Heart right ventricle (tissue), 16 donors: ENCODE measurements around the gene SPIN1. TPM values are rescaled to one million over a fixed set of nuclear protein-coding genes. Genes with fewer than 3 reads are reported as not detected.
"Not testable (repeated sequence)": the region's sequence is repeated elsewhere in the genome, so short reads cannot be mapped to it uniquely, and the experiment has no call there.

ENCODE experiments used
- ATAC-seq, 8 donors: fragments of 200-7000 bp; cut with Tn5 transposase; one replicate each; pipeline ENCODE4 v1.9.1; 2020; ENCODE audit warnings: mild to moderate bottlenecking in 8 of 8, moderate library complexity in 8 of 8, moderate number of reproducible peaks in 1 of 8
- DNase-seq, 2 donors: peaks; one replicate each; pipeline ENCODE4 v3.0.0-alpha.2; 2020
- H3K27ac ChIP-seq, 10 donors: fragments of 200-600 bp; sonication (generic) in 2 of 10; one replicate each; pipeline versions ENCODE4 v1.5.0 to v1.8.0; 2020 to 2022; ENCODE audit warnings: mild to moderate bottlenecking in 3 of 10
- H3K27me3 ChIP-seq, 7 donors: fragments of 200-600 bp; one replicate each; pipeline ENCODE4 v1.8.0; 2021 to 2022; ENCODE audit warnings: mild to moderate bottlenecking in 2 of 7
- H3K36me3 ChIP-seq, 9 donors: fragments of 200-600 bp; sonication (generic) in 1 of 9; one replicate each; pipeline versions ENCODE4 v1.5.0 to v1.8.0; 2020 to 2022; ENCODE audit warnings: mild to moderate bottlenecking in 2 of 9
- H3K4me1 ChIP-seq, 9 donors: fragments of 200-600 bp; sonication (generic) in 1 of 9; one replicate each; pipeline versions ENCODE4 v1.5.0 to v1.8.0; 2020 to 2022; ENCODE audit warnings: mild to moderate bottlenecking in 4 of 9
- H3K4me3 ChIP-seq, 10 donors: fragments of 200-600 bp; sonication (generic) in 2 of 10; one replicate each; pipeline versions ENCODE4 v1.5.0 to v1.8.0; 2020 to 2022; ENCODE audit warnings: mild to moderate bottlenecking in 7 of 10, moderate library complexity in 2 of 10
- H3K9me3 ChIP-seq, 11 donors: fragments of 200-600 bp in 10 of 11; sonication (generic) in 2 of 11; one replicate each; pipeline versions ENCODE4 v1.5.0 to v1.8.0; 2013 to 2022; ENCODE audit warnings: mild to moderate bottlenecking in 2 of 11, control low read depth in 1 of 11, moderate library complexity in 1 of 11
- WGBS, 2 donors: extraction: QIAGEN DNeasy Blood & Tissue Kit; methylation state at CpG; one replicate each; pipeline ENCODE4 v1.1.7; 2013; ENCODE audit warnings: inconsistent platforms in 1 of 2; 5-methylcytosine and 5-hydroxymethylcytosine counted together
- intact Hi-C, 10 donors: fragments of 100-400 bp; cut with DNase I; formaldehyde crosslinking; loops; one replicate each; pipeline versions ENCODE4 v1.11.1 to v1.14.2; 2022
- long read RNA-seq, 3 donors: library from polyadenylated mRNA; unstranded; transcript quantifications; one replicate each; pipeline ENCODE4 v2.0.0, GENCODE V29; 2020 to 2021
- polyA plus RNA-seq, 2 donors: library from polyadenylated mRNA; stranded (reverse); fragments of 200-250 nt; gene quantifications; one replicate each; pipeline ENCODE4 v1.2.3, GENCODE V29; 2013
- total RNA-seq, 10 donors: library from RNA; stranded (reverse); fragmentation: NEBNext Ultra II Directional in 3 of 10; extraction: Animal tissue kit (Norgen Biotek cat#: 25700) in 3 of 10; gene quantifications; one replicate each; pipeline versions ENCODE4 v1.2.1 to v1.2.4, GENCODE V29; 2021 to 2023
- TF ChIP-seq, protein P1 (sequence below), 9 donors: fragments of 200-600 bp; sonication (generic) in 2 of 9; IDR thresholded peaks; one replicate each; pipeline versions ENCODE4 v1.5.0 to v1.8.0; 2021 to 2022; ENCODE audit warnings: antibody characterized with exemption in 9 of 9, mild to moderate bottlenecking in 5 of 9, moderate library complexity in 1 of 9
- donor health status: Arrhythmogenic right ventricular cardiomyopathy.
- donor health status: ischemic (EF 13 %, LVEDD 7.1; RV severe dilation, severe dysfunction).
- donor health status: healthy with polysubstance abuse.
- donor health status: DM: no; HTN: yes; CAD: no.
- donor health status: DM: no; HTN: no; CAD: no.
- donor health status: ischemic (EF 25% LVEDD 6.9; RV normal size, moderate dysfunction).
- donor health status: ischemic (EF 25% LVEDD 5.7; RV mildly dilated, moderate dysfunction).
- donor health status: healthy.
- donor health status: DM: yes; HTN: yes; CAD: no.
- donor health status: Ischemic cardiomyopathy.
- donor health status: ischemic (EF 35%, LVEDD 5.7; RV mildly dilated, moderate dysfunction).
- donor health status: nonischemic (EF 11% LVEDD 7.7; RV severe dilation, severe dysfunction).
- donor health status: DM: yes; HTN: yes; CAD: no.
- donor health status: PGD.
- donor health status: ischemic (EF 29% LVEDD 5.4; RV normal size, mild dysfunction).
- donor health status: nonischemic (EF 23%, LVEDD 6.1; RV moderate dilation, normal function).

The SPIN1 gene
- total RNA-seq (10 to 100 TPM; 40.6 to 65.0 (median 51.7) TPM), polyA plus RNA-seq (10 to 100 TPM; 14.9 to 29.4 TPM)
- long read RNA-seq, donor 1, full-length matches to known transcripts: 45 of 81 reads
- long read RNA-seq, donor 1, partial matches to known transcripts: 8 of 81 reads
- long read RNA-seq, donor 1, other reads (novel, unspliced or antisense): 28 of 81 reads
- long read RNA-seq, donor 2, full-length matches to known transcripts: 54 of 86 reads
- long read RNA-seq, donor 2, partial matches to known transcripts: 4 of 86 reads
- long read RNA-seq, donor 2, other reads (novel, unspliced or antisense): 28 of 86 reads
- long read RNA-seq, donor 3, full-length matches to known transcripts: 36 of 79 reads
- long read RNA-seq, donor 3, partial matches to known transcripts: 25 of 79 reads
- long read RNA-seq, donor 3, other reads (novel, unspliced or antisense): 18 of 79 reads

- ATAC-seq (peak; percentile 73 to 93 (median 88)), DNase-seq (peak; percentile 79 to 87)
- Histone ChIP-seq H3K4me1 (peaks cover 2 to 48% (median 17%) of the 10 kb centered on the region in 9 donors), H3K4me3 (peak within 1 kb of the TSS; percentile 63 to 97 (median 90)), H3K36me3 (no peaks in the 10 kb centered on the region), H3K9me3 (no peaks in the 10 kb centered on the region), H3K27me3 (no peaks in the 10 kb centered on the region), H3K27ac (peak within 1 kb of the TSS; percentile 85 to 95 (median 92))
- TF ChIP-seq, protein P1, sequence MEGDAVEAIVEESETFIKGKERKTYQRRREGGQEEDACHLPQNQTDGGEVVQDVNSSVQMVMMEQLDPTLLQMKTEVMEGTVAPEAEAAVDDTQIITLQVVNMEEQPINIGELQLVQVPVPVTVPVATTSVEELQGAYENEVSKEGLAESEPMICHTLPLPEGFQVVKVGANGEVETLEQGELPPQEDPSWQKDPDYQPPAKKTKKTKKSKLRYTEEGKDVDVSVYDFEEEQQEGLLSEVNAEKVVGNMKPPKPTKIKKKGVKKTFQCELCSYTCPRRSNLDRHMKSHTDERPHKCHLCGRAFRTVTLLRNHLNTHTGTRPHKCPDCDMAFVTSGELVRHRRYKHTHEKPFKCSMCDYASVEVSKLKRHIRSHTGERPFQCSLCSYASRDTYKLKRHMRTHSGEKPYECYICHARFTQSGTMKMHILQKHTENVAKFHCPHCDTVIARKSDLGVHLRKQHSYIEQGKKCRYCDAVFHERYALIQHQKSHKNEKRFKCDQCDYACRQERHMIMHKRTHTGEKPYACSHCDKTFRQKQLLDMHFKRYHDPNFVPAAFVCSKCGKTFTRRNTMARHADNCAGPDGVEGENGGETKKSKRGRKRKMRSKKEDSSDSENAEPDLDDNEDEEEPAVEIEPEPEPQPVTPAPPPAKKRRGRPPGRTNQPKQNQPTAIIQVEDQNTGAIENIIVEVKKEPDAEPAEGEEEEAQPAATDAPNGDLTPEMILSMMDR (IDR thresholded peaks at IDR 0.05): peak in 5 of 9 donors; percentile 28 to 81 (median 67)
- WGBS, 2 donors: 0 to 1% methylated on average over 67 to 106 of the region's 106 CpGs
- intact Hi-C loops: loop anchor here in 5 of 10 donors (2.0 to 10.0 kb wide), 7 partner anchors 56 to 284 kb away; no protein-coding TSS in a partner anchor
These were observed at the start of gene SPIN1 for GRCh38 chr9:88388203-88388885. SPIN1 (plus strand) TSS chr9:88388444; CDS start chr9:88426540, 38,096 bp downstream.

- no peaks in the 10 kb centered on the region for H3K36me3 ChIP-seq
- WGBS, 2 donors: 33 to 38% methylated on average over 4 of the region's 4 CpGs
- intact Hi-C loops: no loop called here
These were observed 48.9 kb upstream of the SPIN1 start for GRCh38 chr9:88339317-88339716.

DNA sequence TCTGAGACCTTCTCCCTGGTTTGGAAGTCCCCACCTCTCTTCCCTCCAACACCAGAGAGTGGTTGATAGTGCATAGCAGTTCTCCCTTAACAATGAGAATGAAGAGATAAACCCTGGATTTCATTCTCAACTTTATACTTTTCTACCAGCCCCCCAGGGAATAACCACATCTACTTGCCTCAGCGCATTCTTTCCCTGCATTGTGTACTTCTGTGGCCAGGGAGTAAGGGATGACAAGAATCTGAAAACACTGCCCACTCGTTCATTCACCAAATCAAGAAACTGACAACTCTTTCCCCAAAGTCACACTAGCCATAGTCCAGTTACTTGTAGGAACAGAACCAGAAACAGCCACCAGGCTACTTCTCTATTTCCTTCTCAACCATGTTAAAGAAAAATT, 46.0 kb upstream of the SPIN1 start:
- no peaks in the 10 kb centered on the region for H3K36me3 ChIP-seq
- DNase-seq (no peak), ATAC-seq (no peak)
- H3K27ac ChIP-seq: no peak overlapping the region
- intact Hi-C loops: no loop called here
- H3K9me3 ChIP-seq: no peaks in the 10 kb centered on the region
- H3K27me3 ChIP-seq: peaks cover 0 to 12% (median 0%) of the 10 kb centered on the region in 7 donors
- no peaks in the 10 kb centered on the region for H3K4me1 ChIP-seq
- TF ChIP-seq, protein P1 (IDR thresholded peaks at IDR 0.05): no peak
- 54% methylated on average over 2 of the region's 2 CpGs for WGBS, 2 donors
- H3K4me3 ChIP-seq: no peak overlapping the region

More at GRCh38 chr9:88339317-88339716, 48.9 kb upstream of the SPIN1 start:
- no peaks in the 10 kb centered on the region for H3K4me1 ChIP-seq
- H3K27ac ChIP-seq: no peak overlapping the region
- H3K4me3 ChIP-seq: no peak overlapping the region
- ATAC-seq: no peak
- no peaks in the 10 kb centered on the region for H3K9me3 ChIP-seq
- no peak for DNase-seq
- peaks cover 0 to 20% (median 0%) of the 10 kb centered on the region in 7 donors for H3K27me3 ChIP-seq
- TF ChIP-seq, protein P1 (IDR thresholded peaks at IDR 0.05): no peak

DNA sequence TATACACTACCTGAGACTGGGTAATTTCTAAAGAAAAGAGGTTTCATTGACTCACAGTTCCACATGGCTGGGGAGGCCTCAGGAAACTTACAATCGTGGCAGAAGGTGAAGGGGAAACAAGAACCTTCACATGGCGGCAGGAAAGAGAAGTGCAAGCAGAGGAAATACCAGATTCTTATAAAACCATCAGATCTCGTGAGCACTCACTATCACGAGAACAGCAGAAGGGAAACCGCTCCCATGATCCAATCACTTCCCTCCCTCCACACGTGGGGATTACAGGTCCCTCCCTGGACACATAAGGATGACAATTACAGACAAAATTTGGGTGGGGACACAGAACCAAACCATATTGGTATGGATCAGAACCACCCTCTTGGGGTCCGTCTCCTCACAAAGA, 44.2 kb upstream of the SPIN1 start:
- intact Hi-C loops: no loop called here
- WGBS, 2 donors: 64 to 83% methylated on average over 7 of the region's 7 CpGs
- Histone ChIP-seq H3K27me3 (peaks cover 0 to 8% (median 0%) of the 10 kb centered on the region in 7 donors), H3K9me3 (no peaks in the 10 kb centered on the region), H3K27ac (no peak overlapping the region), H3K4me1 (no peaks in the 10 kb centered on the region), H3K4me3 (no peak overlapping the region), H3K36me3 (no peaks in the 10 kb centered on the region)
- no peak for ATAC-seq
- TF ChIP-seq, protein P1 (IDR thresholded peaks at IDR 0.05): no peak
- no peak for DNase-seq

GRCh38 chr9:88350354-88350753, 37.9 kb upstream of the SPIN1 start:
- H3K4me3 ChIP-seq, ATAC-seq, H3K36me3 ChIP-seq, intact Hi-C loops, DNase-seq, H3K27ac ChIP-seq, H3K27me3 ChIP-seq, H3K4me1 ChIP-seq: not testable (repeated sequence)
- WGBS, 2 donors: 64 to 74% methylated on average over 5 of the region's 5 CpGs
- H3K9me3 ChIP-seq: peaks cover 0 to 17% (median 6%) of the 10 kb centered on the region in 11 donors
